ENCODE results near the gene VWA8.
A peak's percentile ranks its signal among the peaks of the same experiment; 100 is the strongest.
"Not testable (repeated sequence)": the region's sequence is repeated elsewhere in the genome, so short reads cannot be mapped to it uniquely, and the experiment has no call there.

The VWA8 gene

GRCh38 chr13:41966671-41967070 is 5.8 kb upstream of the VWA8 start:
- no peak for DNase-seq (ENCODE audit: low spot score)

- no peak for DNase-seq (ENCODE audit: low spot score)
These were observed 2.1 kb upstream of the VWA8 start for GRCh38 chr13:41962994-41963393.

DNA sequence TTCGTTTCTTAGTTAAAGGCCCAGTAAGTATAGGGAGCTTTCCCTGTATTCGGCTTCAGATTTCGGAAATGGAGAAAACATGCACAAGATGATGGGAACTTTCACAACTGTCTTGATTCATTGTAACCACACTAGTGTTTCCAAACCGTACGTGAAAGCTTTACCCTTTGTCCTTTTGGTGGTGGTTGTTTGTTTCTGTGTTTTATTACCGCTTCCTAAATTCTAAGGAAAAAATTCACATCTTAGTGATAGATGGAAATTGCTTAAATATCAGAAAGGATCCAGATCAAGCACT is 504 bp upstream of the VWA8 start:
- no peak for DNase-seq (ENCODE audit: low spot score)

GRCh38 chr13:41960211-41960636 is 685 bp downstream of the VWA8 start:
- peak; percentile 48 for DNase-seq (ENCODE audit: low spot score)

DNA sequence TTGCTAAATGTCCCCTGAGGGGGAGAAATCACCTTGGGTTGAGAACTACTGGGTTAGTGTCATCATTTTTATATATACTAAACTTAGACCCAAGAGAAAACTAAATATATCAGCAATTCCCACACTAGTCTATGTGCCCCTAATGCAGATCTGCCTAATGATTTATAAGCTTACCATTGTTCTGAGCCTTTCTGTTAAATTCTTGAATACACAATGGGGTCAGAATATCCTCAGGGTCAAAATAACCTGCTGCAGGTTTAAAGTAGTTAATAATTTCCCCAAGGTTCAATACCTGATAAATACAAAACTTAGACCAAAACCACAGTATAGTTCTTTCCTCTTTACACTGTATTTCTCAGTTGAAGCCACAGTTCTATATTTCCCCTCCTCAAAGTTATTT is 4.6 kb downstream of the VWA8 start:
- no peak for DNase-seq (ENCODE audit: low spot score)

DNA sequence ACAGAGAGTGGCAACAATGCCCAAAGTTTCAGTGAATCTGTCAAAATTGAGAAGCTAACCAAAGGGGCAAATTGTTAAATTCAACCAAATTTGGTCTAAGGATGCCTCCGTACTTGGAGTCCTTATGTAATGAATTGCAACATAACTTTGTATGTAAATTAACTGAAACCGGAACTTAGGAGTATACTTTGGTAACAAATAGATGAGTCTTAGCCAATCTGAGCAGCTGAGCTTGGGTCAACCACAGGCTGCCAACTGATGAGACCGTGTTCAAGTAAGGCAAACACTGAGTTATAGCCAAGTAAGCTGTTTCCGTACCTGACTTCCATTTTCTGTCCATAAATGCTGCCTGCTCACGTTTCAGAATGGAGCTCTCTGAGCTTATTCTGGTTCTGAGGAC is 5.3 kb downstream of the VWA8 start:
- no peak for DNase-seq (ENCODE audit: low spot score)

GRCh38 chr13:41954226-41954625 is 6.7 kb downstream of the VWA8 start:
- DNase-seq (ENCODE audit: low spot score), result no peak

DNA sequence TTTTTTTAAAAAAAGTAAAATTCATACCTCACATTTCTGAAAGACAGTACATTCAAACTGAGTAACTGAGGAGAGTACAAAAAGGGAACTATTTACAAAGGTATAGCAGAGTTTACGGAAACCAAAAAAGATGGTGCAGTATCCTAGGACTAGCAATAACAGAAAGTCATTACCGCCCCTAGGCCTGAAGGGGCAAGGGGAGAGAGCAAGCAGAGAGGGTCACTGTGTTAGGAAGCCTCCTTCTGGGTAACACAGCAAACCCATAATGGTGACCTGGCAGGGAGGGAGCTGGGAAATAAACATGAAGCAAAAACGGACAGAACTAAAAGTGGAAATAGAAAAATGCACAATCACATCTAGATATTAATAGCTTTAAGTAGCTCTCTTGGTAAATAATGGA is 8.2 kb downstream of the VWA8 start:
- no peak for DNase-seq (ENCODE audit: low spot score)

- DNase-seq (ENCODE audit: low spot score), result not testable (repeated sequence)
These were observed 11.8 kb downstream of the VWA8 start for GRCh38 chr13:41949104-41949503.

- DNase-seq (ENCODE audit: low spot score), result no peak
These were observed 15.0 kb downstream of the VWA8 start for GRCh38 chr13:41945926-41946325.

DNA sequence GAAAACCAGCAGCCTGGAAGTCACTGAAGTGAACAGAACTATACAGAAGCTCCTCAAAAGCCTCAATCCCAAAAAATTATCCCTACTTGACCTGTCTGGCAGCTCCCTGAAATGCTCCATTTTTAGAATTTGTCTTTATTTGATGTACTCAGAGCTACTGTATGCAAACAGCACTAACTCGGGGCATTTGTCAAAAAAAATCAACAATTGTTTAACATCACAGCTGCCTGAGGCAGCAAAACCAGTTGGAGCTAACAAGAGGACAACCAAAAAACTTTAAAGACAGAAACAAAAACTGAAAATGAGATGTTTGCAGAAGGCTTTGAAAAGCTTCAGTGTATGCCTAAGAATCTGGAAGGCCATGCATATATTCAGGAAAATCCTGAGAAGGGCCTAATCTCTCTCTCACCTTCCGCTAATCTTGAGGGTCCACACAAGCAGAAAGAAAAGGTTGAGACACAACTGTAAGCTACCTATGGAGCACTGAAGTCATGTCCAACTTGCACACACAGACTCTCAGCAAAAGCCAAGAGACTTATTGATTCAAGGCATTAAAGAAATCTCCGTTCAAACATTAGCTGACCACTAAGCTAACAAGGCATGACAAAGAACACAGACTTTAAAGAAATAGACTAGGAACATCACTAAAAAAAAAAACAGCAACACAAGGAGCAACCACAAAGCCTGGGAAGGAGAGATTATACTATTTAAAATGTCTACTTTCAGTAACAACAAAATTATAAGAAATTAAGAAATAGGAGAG is 16.1 kb downstream of the VWA8 start:
- no peak for DNase-seq (ENCODE audit: low spot score)

DNA sequence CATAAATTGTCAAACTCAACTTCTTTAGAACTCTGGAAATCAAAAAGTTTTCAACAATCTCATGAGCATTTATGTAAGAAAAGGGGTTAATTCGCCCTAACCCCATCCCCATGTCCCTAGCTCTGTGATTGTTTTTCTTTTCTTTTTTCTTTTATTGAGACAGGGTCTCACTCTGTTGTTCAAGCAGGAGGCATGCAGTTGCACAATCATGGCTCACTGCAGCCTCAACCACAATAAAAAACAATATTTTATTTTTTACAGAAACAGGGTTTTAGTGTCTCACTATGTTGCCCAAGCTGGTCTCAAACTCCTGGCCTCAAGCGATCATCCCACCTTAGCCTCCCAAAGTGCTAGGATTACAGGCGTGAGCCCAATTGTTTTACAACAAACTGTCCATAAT is 16.7 kb downstream of the VWA8 start:
- no peak for DNase-seq (ENCODE audit: low spot score)

- DNase-seq (ENCODE audit: low spot score), result peak; percentile 59
These were observed 18.3 kb downstream of the VWA8 start for GRCh38 chr13:41942462-41943094.

GRCh38 chr13:41941174-41941573 is 19.7 kb downstream of the VWA8 start:
- no peak for DNase-seq (ENCODE audit: low spot score)

GRCh38 chr13:41939398-41939797 is 21.5 kb downstream of the VWA8 start:
- no peak for DNase-seq (ENCODE audit: low spot score)

- DNase-seq (ENCODE audit: low spot score), result no peak
These were observed 22.0 kb downstream of the VWA8 start for GRCh38 chr13:41938918-41939317.

- no peak for DNase-seq (ENCODE audit: low spot score)
These were observed 23.5 kb downstream of the VWA8 start for GRCh38 chr13:41937388-41937787.

DNA sequence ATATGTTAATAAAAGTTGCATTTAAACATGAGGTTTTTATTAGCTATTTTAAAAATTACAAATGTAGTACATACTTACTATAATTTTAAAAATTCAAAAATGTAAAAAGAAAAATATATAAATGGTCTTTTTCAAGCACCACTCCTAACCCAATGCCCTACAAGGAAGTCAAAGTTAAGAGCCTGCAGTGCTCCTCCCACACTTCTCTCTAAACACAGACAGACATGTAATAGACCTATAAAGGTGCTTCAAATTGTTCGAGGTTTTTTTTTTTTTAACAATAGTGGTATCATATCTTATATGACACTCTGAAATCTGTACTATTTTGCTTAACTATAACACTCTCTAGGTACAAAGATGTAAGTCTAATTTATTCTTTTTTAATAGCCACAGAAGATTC is 25.4 kb downstream of the VWA8 start:
- DNase-seq (ENCODE audit: low spot score), result no peak

DNA sequence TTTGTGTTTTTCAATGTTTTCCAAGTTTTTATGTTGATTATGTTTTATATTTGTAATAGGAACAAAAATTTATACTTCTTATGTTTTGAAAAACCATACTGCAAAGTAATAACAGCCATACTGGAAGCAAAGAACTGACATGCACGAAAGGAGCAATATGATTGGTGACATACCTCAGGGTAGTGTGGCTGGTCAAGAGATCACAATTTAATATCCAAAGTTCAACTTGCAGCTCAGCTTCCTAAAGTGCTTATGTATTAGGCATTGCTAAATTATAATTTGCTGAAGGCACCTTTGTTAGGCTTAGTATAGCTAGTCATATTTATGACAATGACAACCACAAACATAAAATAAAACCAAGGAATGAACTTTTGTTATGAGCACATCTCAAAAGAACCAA is 25.9 kb downstream of the VWA8 start:
- DNase-seq (ENCODE audit: low spot score), result no peak

DNA sequence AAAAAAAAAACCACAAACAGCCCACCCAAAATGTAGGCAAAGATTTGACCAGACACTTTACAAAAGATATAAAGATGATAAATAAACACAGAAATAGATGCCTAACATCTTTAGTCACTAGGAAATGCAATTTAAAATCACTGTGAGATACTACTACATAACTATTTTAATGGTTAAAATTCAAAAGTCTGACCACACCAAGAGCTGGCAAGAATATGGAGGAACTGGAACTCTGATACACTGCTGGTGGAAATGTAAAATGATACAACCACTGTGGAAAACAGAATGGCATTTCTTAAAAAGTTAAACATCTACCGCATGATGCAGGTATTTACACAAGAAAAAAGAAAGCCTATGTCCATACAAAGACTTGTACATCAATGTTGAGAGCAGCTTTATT is 26.8 kb downstream of the VWA8 start:
- DNase-seq (ENCODE audit: low spot score), result no peak

GRCh38 chr13:41931337-41931736 is 29.6 kb downstream of the VWA8 start:
- DNase-seq (ENCODE audit: low spot score), result no peak

DNA sequence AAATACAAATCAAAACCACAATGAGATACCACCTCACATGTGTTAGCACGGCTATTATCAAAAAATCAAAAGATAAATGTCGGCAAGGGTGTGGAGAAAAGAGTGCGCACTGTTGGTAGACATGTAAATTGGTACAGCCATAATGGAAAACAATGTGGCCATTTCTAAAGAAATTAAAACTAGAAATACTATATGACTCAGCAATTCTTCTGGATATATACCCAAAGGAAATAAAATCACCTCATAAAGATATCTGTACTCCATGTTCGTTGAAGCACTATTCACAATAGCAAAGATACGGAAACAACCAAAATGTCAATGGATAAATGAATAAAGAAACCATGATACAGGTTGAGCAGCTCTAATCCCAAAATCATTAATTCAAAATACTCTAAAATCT is 30.8 kb downstream of the VWA8 start:
- no peak for DNase-seq (ENCODE audit: low spot score)

DNA sequence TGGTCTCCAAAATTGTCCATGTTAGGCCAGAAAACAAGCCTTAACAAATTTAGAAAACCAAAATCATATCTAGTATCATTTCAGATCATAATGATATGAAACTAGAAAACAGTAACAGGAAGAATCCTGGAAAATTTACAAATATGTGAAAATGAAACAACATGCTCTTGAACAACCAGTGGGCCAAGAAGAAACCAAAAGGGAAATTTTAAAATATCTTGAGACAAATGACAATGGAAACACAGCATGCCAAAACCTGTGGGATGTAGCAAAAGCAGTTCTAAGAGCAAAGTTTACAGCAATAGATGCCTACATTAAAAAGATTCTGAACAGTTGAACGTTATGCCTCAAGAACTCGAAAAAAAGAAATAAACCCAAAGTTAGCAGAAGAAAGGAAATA is 32.6 kb downstream of the VWA8 start:
- no peak for DNase-seq (ENCODE audit: low spot score)

GRCh38 chr13:41925014-41925413 is 35.9 kb downstream of the VWA8 start:
- DNase-seq (ENCODE audit: low spot score), result no peak
